HEK293T (cell line): ENCODE results near the gene ATP11A.

Experiments used
- CTCF ChIA-PET: fragments of 350-600 bp; formaldehyde crosslinking; extraction: SDS; loops from one replicate; lab custom pipeline; 2021; ENCODE audit warnings: antibody characterized with exemption, inconsistent platforms; lab: Yijun Ruan, JAX
- POLR2A ChIA-PET: fragments of 350-600 bp; formaldehyde crosslinking; extraction: SDS; loops from one replicate; lab custom pipeline; 2020; ENCODE audit warnings: antibody characterized with exemption, inconsistent platforms; lab: Yijun Ruan, JAX
- DNase-seq: peaks from one replicate; pipeline ENCODE4 v3.0.0; 2012; ENCODE audit warnings: mixed read lengths; ENCODE audit errors: extremely low spot score
- ARNT ChIP-seq: fragments of 450-650 bp; IDR thresholded peaks from 2 replicates; pipeline ENCODE4 v1.6.1; 2017; ENCODE audit warnings: mild to moderate bottlenecking
- BHLHE40 ChIP-seq: fragments of 450-650 bp; IDR thresholded peaks from 2 replicates; pipeline ENCODE4 v1.6.1; 2016; ENCODE audit warnings: mild to moderate bottlenecking, moderate library complexity, borderline replicate concordance
- CTBP1 ChIP-seq: fragments of 450-650 bp; IDR thresholded peaks from 2 replicates; pipeline ENCODE4 v1.6.1; 2016; ENCODE audit warnings: borderline replicate concordance
- ELF4 ChIP-seq: fragments of 450-650 bp; IDR thresholded peaks from 2 replicates; pipeline ENCODE4 v1.6.1; 2017; ENCODE audit warnings: antibody characterized with exemption
- FOXA1 ChIP-seq: fragments of 450-650 bp; IDR thresholded peaks from 2 replicates; pipeline ENCODE4 v1.6.1; 2016; ENCODE audit warnings: mild to moderate bottlenecking
- FOXK2 ChIP-seq: fragments of 450-650 bp; IDR thresholded peaks from 2 replicates; pipeline ENCODE4 v1.6.1; 2016; ENCODE audit warnings: mild to moderate bottlenecking
- FOXM1 ChIP-seq: fragments of 450-650 bp; IDR thresholded peaks from 2 replicates; pipeline ENCODE4 v1.6.1; 2017; ENCODE audit warnings: mild to moderate bottlenecking, borderline replicate concordance
- HDGF ChIP-seq: fragments of 450-650 bp; IDR thresholded peaks from 2 replicates; pipeline ENCODE4 v1.6.1; 2017; ENCODE audit warnings: antibody characterized with exemption, borderline replicate concordance
- L3MBTL2 ChIP-seq: fragments of 450-650 bp; conservative IDR thresholded peaks from 2 replicates; pipeline ENCODE4 v1.6.1; 2016; ENCODE audit warnings: mild to moderate bottlenecking
- LEF1 ChIP-seq: fragments of 450-650 bp; IDR thresholded peaks from 2 replicates; pipeline ENCODE4 v1.6.1; 2017; ENCODE audit warnings: mild to moderate bottlenecking, borderline replicate concordance
- NFRKB ChIP-seq: fragments of 450-650 bp; IDR thresholded peaks from 2 replicates; pipeline ENCODE4 v1.6.1; 2016; ENCODE audit warnings: mild to moderate bottlenecking, moderate library complexity
- SP1 ChIP-seq: fragments of 450-650 bp; IDR thresholded peaks from 2 replicates; pipeline ENCODE4 v1.6.1; 2017
- SUZ12 ChIP-seq: fragments of 450-650 bp; IDR thresholded peaks from 2 replicates; pipeline ENCODE4 v1.6.1; 2016; ENCODE audit warnings: mild to moderate bottlenecking
- TARDBP ChIP-seq: fragments of 450-650 bp; IDR thresholded peaks from 2 replicates; pipeline ENCODE4 v1.6.1; 2016
- ZNF384 ChIP-seq: fragments of 450-650 bp; IDR thresholded peaks from 2 replicates; pipeline ENCODE4 v1.6.1; 2016
- TF ChIP-seq, protein P1 (sequence below): fragments of 450-650 bp; IDR thresholded peaks from 2 replicates; pipeline ENCODE4 v1.6.1; 2016

ATP11A gene

DNA sequence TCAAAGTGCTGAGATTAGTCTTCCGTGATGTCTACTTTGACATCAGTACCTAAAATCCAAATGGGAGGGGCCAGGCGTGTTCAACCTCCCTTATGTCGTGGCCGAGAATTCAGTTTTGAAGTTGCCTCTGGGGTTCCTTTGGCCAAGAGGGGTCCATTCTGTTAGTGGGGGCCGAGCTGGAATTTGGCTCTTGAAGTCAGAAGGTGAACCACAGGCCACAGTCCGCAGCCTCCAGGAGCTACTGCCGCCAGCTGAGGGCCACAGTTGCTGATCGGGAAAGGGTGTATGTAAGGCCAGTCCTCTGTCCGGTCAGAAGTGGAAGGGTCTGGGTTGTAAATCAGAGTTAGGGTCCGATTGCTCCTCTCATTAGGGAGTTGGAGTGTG is 31.0 kb downstream of the ATP11A start:
- CTCF ChIA-PET = no interaction called here
- no peak for DNase-seq
- POLR2A ChIA-PET = no interaction called here
- TF ChIP-seq ARNT (no peak), SUZ12 (no peak), NFRKB (no peak), FOXK2 (no peak), BHLHE40 (no peak), SP1 (no peak), L3MBTL2 (no peak), CTBP1 (no peak), ELF4 (no peak), TARDBP (no peak)
- TF ChIP-seq, protein P1, sequence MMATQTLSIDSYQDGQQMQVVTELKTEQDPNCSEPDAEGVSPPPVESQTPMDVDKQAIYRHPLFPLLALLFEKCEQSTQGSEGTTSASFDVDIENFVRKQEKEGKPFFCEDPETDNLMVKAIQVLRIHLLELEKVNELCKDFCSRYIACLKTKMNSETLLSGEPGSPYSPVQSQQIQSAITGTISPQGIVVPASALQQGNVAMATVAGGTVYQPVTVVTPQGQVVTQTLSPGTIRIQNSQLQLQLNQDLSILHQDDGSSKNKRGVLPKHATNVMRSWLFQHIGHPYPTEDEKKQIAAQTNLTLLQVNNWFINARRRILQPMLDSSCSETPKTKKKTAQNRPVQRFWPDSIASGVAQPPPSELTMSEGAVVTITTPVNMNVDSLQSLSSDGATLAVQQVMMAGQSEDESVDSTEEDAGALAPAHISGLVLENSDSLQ = no peak

GRCh38 chr13:112721198-112722104 is 31.6 kb downstream of the ATP11A start:
- POLR2A ChIA-PET = no interaction called here
- TF ChIP-seq, protein P1 = no peak
- TF ChIP-seq BHLHE40 (no peak), ELF4 (no peak), SP1 (no peak), HDGF (no peak), TARDBP (no peak), L3MBTL2 (no peak), LEF1 (no peak), ZNF384 (no peak), ARNT (no peak), CTBP1 (no peak), SUZ12 (no peak), NFRKB (no peak), FOXM1 (no peak), FOXA1 (no peak), FOXK2 (no peak)
- no peak for DNase-seq

DNA sequence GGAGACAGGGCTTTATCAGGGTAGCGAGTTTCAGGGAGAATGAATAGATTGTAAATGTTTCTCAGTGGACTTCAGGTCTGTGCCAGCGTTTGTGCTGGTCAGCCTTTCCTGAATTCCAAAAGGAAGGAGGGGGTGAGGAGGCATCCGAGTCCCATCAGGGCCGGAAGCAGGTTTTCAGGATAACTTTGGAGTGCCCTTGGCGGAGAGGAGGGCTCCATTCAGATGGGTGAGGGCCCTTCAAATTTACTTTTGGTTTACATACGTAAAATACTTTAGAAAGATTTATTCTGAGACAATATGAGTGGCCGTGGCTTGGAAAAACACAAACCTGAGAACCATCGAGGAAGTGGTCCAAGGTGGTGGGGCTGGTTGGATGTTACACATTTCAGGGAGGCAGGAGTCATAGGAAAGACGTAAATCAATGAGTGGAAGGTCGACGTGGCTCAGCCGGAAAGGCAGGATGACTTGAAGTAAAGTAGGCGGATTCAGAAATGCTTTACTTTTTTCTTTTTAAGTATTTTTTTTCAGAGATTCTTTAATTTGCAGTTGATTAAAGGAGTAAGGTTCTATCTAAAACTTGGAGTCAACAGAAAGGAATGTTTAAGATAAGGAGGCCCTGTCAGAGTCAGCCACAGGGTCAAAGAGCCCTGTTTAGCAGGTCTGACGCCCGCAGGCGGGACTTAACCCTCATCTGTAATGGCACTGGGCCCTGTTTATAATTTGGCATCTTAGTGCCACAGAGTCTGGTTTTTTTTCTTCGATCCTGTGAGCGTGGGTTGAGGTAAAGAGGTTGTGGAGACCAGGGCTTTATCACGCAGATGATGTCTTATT is 32.8 kb downstream of the ATP11A start:
- POLR2A ChIA-PET = no interaction called here
- TF ChIP-seq BHLHE40 = no peak
- TF ChIP-seq LEF1 = no peak
- no peak for TF ChIP-seq SP1
- TF ChIP-seq, protein P1 = peak; percentile 70
- no peak for TF ChIP-seq ELF4
- TF ChIP-seq CTBP1 = no peak
- DNase-seq = no peak
- CTCF ChIA-PET = no interaction called here

More at GRCh38 chr13:112721198-112722104, 31.6 kb downstream of the ATP11A start:
- CTCF ChIA-PET = no interaction called here

DNA sequence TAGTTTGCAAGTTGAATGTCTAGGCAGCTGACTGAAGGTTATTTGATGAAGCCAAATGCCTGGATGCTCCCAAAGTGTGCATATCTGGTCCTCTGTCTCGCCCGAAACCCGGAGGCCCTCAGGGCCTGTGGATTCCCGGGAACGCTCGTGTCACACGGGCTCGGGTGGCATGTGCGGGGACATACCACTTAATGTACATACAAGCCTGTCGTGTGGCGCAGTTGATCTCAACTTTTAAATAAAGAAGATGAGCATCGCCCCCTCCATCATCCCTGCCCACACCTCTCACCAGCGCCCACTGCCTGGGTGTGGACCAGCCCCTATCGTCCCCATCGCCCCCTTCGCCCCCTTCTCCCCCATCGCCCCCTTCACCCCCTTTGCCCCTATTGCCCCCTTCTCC is 33.9 kb downstream of the ATP11A start:
- DNase-seq = no peak
- TF ChIP-seq L3MBTL2 = no peak
- no peak for TF ChIP-seq FOXK2
- TF ChIP-seq FOXA1 = no peak
- TF ChIP-seq LEF1 = no peak
- TF ChIP-seq HDGF = no peak
- TF ChIP-seq BHLHE40 = no peak
- TF ChIP-seq, protein P1 = no peak
- TF ChIP-seq ZNF384 = no peak
- no peak for TF ChIP-seq FOXM1
- no peak for TF ChIP-seq ELF4
- TF ChIP-seq SP1 = no peak
- TF ChIP-seq CTBP1 = no peak
- TF ChIP-seq TARDBP = no peak
- TF ChIP-seq ARNT = no peak
- TF ChIP-seq SUZ12 = no peak
- TF ChIP-seq NFRKB = no peak
- ChIA-PET POLR2A (no interaction called here), CTCF (no interaction called here)

DNA sequence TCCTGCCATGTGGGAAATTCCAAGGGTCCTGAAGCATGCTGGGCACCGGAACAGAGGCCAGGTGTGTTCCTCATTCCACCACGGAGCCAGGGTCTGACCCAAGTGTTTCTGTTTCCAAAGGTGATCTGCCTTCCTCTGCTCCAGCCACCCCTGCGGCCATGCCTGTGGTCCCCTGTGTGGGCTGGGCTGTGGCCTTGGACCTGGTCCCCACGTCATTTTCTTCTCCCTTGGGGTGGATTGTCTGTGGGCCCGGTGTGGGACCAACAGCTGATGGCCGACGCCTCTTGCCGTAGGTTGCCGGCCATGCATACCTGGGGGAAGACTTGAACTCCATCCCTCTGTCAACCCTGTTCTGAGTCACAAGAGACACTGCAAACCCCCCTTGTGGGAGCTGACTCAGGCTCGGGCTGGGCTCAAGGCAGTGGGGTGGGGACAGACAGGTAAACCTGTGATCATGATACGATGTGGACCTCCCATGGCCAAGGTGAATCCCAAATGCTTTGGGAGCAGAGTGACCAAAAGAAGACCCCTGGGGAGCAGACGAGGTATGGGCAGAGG is 35.0 kb downstream of the ATP11A start:
- TF ChIP-seq BHLHE40 (no peak), ARNT (no peak), FOXK2 (no peak), NFRKB (no peak), SP1 (no peak), CTBP1 (no peak)
- ChIA-PET POLR2A (no interaction called here), CTCF (no interaction called here)
- DNase-seq = no peak
